Fibroblast of lung (primary cell): ENCODE results near the gene CTNND2. TPM values are rescaled to one million over a fixed set of nuclear protein-coding genes. Genes with fewer than 3 reads are reported as not detected.

Source experiments
- DNase-seq, 2 donors: peaks; one replicate each; pipeline versions ENCODE4 v3.0.0 to v3.0.0-alpha.2; 2010; ENCODE audit warnings: low read depth in 2 of 2
- H2AFZ ChIP-seq: 2 replicates; pipeline ENCODE4 v1.5.1; 2012; ENCODE audit warnings: low read length, control low read depth, inconsistent platforms
- H3K27ac ChIP-seq: 2 replicates; pipeline ENCODE4 v1.5.1; 2011; ENCODE audit warnings: low read length, control low read depth; ENCODE audit not compliant: insufficient read depth
- H3K27me3 ChIP-seq: 2 replicates; pipeline ENCODE4 v1.5.1; 2011; ENCODE audit warnings: mild to moderate bottlenecking, low read length; ENCODE audit not compliant: control insufficient read depth, insufficient read depth
- H3K36me3 ChIP-seq: 2 replicates; pipeline ENCODE4 v1.5.1; 2011; ENCODE audit warnings: low read length; ENCODE audit not compliant: control insufficient read depth, insufficient read depth
- H3K4me1 ChIP-seq: 2 replicates; pipeline ENCODE4 v1.5.1; 2011; ENCODE audit warnings: low read length; ENCODE audit not compliant: control insufficient read depth, insufficient read depth; ENCODE audit errors: extremely low read depth
- H3K4me2 ChIP-seq: 2 replicates; pipeline ENCODE4 v1.5.1; 2011; ENCODE audit warnings: low read length, control low read depth; ENCODE audit not compliant: insufficient read depth; ENCODE audit errors: extremely low read depth
- H3K4me3 ChIP-seq, 4 experiments: fragments of 200-600 bp in 1 of 4; sonication (generic) in 1 of 4; replicated peaks in 1 of 4; 2 replicates each; pipeline ENCODE4 v1.5.1; 2011 to 2016; ENCODE audit warnings: low read length in 4 of 4, low read depth in 3 of 4, mild to moderate bottlenecking in 3 of 4, control low read depth in 2 of 4, inconsistent platforms in 1 of 4, mixed read lengths in 1 of 4; ENCODE audit not compliant: insufficient read depth in 1 of 4; ENCODE audit errors: control extremely low read depth in 1 of 4
- H3K79me2 ChIP-seq: 2 replicates; pipeline ENCODE4 v1.5.1; 2012; ENCODE audit warnings: mild to moderate bottlenecking, low read length, inconsistent platforms; ENCODE audit not compliant: control insufficient read depth, insufficient read depth
- H3K9ac ChIP-seq: 2 replicates; pipeline ENCODE4 v1.5.1; 2011; ENCODE audit warnings: mild to moderate bottlenecking, low read length, control low read depth; ENCODE audit not compliant: insufficient read depth
- H3K9me3 ChIP-seq: 2 replicates; pipeline ENCODE4 v1.5.1; 2012; ENCODE audit warnings: low read depth, low read length; ENCODE audit not compliant: control insufficient read depth, insufficient read depth
- H4K20me1 ChIP-seq: 2 replicates; pipeline ENCODE4 v1.5.1; 2011; ENCODE audit warnings: low read length; ENCODE audit not compliant: control insufficient read depth, insufficient read depth; ENCODE audit errors: extremely low read depth
- EZH2 ChIP-seq: IDR thresholded peaks from 2 replicates; pipeline ENCODE4 v1.5.1; 2012; ENCODE audit warnings: low read length, control low read depth, mild to moderate bottlenecking; ENCODE audit errors: missing control alignments
- polyA plus RNA-seq, 2 donors: library from polyadenylated mRNA; depleted of rRNA in 1 of 2; stranded (reverse) in 1 of 2; unstranded in 1 of 2; fragments of >200 nt; gene quantifications; 2 replicates each; pipeline ENCODE4 v1.2.1, GENCODE V29; 2011 to 2012; ENCODE audit warnings: missing spikeins in 1 of 2
- total RNA-seq: library from RNA; depleted of rRNA; stranded (reverse); fragments of >200 nt; gene quantifications from 2 replicates; pipeline ENCODE4 v1.2.1, GENCODE V29; 2014
- TF ChIP-seq, protein P1 (sequence below), 2 donors: IDR thresholded peaks in 1 of 2; conservative IDR thresholded peaks in 1 of 2; 1 replicate in 1 of 2; 2 replicates in 1 of 2; pipeline ENCODE4 v1.5.1; 2011 to 2012; ENCODE audit warnings: low read length in 2 of 2, control low read depth in 1 of 2, inconsistent platforms in 1 of 2, low read depth in 1 of 2, mild to moderate bottlenecking in 1 of 2

Gene CTNND2
- total and polyA plus RNA-seq, 2 donors (not counting 1 experiment from before 2014, with no cell fraction given): not detected

DNA sequence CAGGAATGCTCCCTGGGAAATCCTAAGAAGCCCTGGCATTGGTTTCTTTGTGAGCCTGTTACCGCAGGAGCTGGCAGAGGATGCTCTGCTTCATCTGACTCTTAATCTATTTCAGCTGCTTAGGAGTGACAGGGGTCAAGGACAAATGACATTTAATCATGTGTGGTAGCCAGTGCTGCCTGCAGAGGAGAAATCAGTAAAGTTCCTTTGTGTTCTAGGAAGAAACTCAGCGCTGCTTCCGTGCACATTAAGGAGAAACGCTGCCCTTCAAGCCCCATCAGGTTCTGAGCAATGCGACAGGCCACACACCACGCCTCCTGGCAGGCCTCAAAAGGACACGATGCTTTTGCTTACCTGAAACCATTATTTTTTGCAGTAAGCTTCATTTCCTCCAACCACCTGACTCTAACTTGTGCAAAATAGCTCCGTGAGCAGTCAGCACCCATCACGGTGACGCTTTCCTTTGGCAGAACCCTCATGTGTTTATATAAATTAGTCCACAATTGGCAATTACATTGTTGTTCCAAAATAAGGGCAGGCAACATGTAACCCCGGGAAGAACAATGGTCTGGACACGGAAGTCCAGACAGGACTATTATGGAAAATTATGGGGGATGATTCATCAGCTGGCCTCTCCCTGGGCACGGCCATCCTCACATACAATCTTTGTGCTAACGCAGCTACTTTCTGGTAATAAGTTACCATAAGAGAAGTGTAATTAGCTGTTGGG, 755.3 kb downstream of the CTNND2 start:
- no peak overlapping the region for H3K4me3 ChIP-seq
- no peak overlapping the region for H3K4me2 ChIP-seq
- H3K4me1 ChIP-seq: no peaks in the 10 kb centered on the region
- H3K9me3 ChIP-seq: no peaks in the 10 kb centered on the region
- TF ChIP-seq, protein P1, sequence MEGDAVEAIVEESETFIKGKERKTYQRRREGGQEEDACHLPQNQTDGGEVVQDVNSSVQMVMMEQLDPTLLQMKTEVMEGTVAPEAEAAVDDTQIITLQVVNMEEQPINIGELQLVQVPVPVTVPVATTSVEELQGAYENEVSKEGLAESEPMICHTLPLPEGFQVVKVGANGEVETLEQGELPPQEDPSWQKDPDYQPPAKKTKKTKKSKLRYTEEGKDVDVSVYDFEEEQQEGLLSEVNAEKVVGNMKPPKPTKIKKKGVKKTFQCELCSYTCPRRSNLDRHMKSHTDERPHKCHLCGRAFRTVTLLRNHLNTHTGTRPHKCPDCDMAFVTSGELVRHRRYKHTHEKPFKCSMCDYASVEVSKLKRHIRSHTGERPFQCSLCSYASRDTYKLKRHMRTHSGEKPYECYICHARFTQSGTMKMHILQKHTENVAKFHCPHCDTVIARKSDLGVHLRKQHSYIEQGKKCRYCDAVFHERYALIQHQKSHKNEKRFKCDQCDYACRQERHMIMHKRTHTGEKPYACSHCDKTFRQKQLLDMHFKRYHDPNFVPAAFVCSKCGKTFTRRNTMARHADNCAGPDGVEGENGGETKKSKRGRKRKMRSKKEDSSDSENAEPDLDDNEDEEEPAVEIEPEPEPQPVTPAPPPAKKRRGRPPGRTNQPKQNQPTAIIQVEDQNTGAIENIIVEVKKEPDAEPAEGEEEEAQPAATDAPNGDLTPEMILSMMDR (conservative IDR thresholded peaks at IDR 0.05 in 1 of 2, IDR thresholded peaks at IDR 0.05 in 1 of 2; ENCODE audit: low read depth in 1 of 2, low read length in 2 of 2): no peak
- no peak for TF ChIP-seq EZH2
- peak in 1 of 2 donors; percentile 14 for DNase-seq
- no peaks in the 10 kb centered on the region for H3K36me3 ChIP-seq
- no peaks in the 10 kb centered on the region for H3K79me2 ChIP-seq
- no peak overlapping the region for H3K9ac ChIP-seq
- H4K20me1 ChIP-seq: no peaks in the 10 kb centered on the region
- H2AFZ ChIP-seq: no peak overlapping the region
- no peak overlapping the region for H3K27ac ChIP-seq
- H3K27me3 ChIP-seq: no peaks in the 10 kb centered on the region

DNA sequence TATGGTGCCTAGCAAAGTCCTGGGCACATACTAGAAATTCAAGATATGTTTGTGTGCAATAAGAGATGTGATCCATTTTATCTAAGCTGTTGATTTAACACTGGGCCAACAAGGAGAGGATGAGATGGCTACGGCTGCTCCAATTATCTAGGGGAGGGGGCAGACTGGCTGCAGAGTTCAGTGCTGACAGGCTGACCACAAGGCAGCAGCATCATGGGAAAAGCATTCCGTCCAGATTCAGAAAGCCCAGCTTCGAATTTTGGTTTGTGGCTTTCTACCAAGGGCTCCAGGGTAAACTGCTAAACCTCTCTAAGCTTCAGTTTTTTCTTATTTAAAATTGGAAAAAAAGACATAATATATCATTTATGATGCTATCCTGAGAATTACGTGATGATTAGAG, 758.1 kb downstream of the CTNND2 start:
- H3K36me3 ChIP-seq: no peaks in the 10 kb centered on the region
- no peak overlapping the region for H2AFZ ChIP-seq
- H3K4me1 ChIP-seq: no peaks in the 10 kb centered on the region
- no peak overlapping the region for H3K27ac ChIP-seq
- no peaks in the 10 kb centered on the region for H3K27me3 ChIP-seq
- H3K79me2 ChIP-seq: no peaks in the 10 kb centered on the region
- TF ChIP-seq, protein P1 (conservative IDR thresholded peaks at IDR 0.05 in 1 of 2, IDR thresholded peaks at IDR 0.05 in 1 of 2; ENCODE audit: low read depth in 1 of 2, low read length in 2 of 2): no peak
- TF ChIP-seq EZH2: no peak
- H3K9ac ChIP-seq: no peak overlapping the region
- no peaks in the 10 kb centered on the region for H4K20me1 ChIP-seq
- no peak overlapping the region for H3K4me2 ChIP-seq
- DNase-seq: peak in 1 of 2 donors; percentile 62
- no peak overlapping the region for H3K4me3 ChIP-seq
- no peaks in the 10 kb centered on the region for H3K9me3 ChIP-seq

DNA sequence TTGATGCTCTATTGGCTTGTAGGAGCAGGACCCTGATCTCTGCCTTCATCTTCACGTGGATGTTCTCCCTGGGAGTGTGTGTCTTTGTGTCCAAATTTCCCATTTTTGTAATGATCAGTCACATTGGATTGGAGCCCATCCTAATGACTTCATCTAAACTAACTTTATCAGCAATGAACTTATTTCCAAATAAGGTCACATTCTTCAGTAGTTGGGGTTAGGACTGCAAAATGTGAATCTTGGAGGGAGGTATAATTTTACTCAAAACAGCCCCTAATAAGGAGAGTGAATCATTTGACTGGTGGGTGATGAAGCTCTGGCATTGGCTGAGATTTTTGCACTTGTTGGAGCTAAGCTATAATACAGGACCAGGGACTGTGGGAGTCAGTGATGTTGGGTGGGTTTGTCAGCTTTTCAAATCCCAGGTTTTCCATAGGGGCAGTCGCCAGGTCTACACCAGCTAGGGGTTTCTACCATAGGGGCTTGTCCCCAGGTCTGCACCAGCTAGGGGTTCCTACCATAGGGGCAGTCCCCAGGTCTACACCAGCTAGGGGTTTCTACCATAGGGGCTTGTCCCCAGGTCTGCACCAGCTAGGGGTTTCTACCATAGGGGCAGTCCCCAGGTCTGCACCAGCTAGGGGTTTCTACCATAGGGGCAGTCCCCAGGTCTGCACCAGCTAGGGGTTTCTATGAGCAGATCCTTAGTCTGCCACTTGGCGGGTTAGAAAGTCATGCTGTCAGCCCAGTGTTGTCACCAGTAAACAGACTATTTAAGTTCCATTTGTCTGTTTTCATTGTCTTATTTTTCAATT, 760.6 kb downstream of the CTNND2 start:
- Histone ChIP-seq H3K9me3 (no peaks in the 10 kb centered on the region), H3K4me1 (no peaks in the 10 kb centered on the region), H3K4me3 (no peak overlapping the region), H2AFZ (no peak overlapping the region), H3K27me3 (no peaks in the 10 kb centered on the region), H3K27ac (no peak overlapping the region), H3K4me2 (no peak overlapping the region), H3K79me2 (no peaks in the 10 kb centered on the region), H3K9ac (no peak overlapping the region), H3K36me3 (no peaks in the 10 kb centered on the region), H4K20me1 (no peaks in the 10 kb centered on the region)
- peak in 1 of 2 donors; percentile 72 for DNase-seq
- TF ChIP-seq, protein P1 (conservative IDR thresholded peaks at IDR 0.05 in 1 of 2, IDR thresholded peaks at IDR 0.05 in 1 of 2; ENCODE audit: low read depth in 1 of 2, low read length in 2 of 2): no peak
